SHP77 (cell line): ENCODE results near the gene CUL1.
A peak's percentile ranks its signal among the peaks of the same experiment; 100 is the strongest.
"Not testable (repeated sequence)": the region's sequence is repeated elsewhere in the genome, so short reads cannot be mapped to it uniquely, and the experiment has no call there.

Experiments
- DNase-seq, 2 experiments: peaks; one replicate each; lab custom pipeline; 2025; lab: John Stamatoyannopoulos, UW

CUL1 gene

GRCh38 chr7:148697256-148698006 lies 1.3 kb upstream of the CUL1 start:
- no peak for DNase-seq

- DNase-seq = no peak
Observed at GRCh38 chr7:148698007-148698396, 701 bp upstream of the CUL1 start.

GRCh38 chr7:148699024-148699781 lies 500 bp downstream of the CUL1 start:
- DNase-seq = peak in 1 of 2 experiments; percentile 19

GRCh38 chr7:148699782-148700629 lies 1.3 kb downstream of the CUL1 start:
- no peak for DNase-seq

- no peak for DNase-seq
Observed at GRCh38 chr7:148700661-148701064, 2.0 kb downstream of the CUL1 start.

GRCh38 chr7:148701414-148701813 lies 2.7 kb downstream of the CUL1 start:
- DNase-seq = no peak

GRCh38 chr7:148702876-148703670 lies 4.4 kb downstream of the CUL1 start:
- DNase-seq = no peak

- not testable (repeated sequence) for DNase-seq
Observed at GRCh38 chr7:148703671-148703962, 4.9 kb downstream of the CUL1 start.

GRCh38 chr7:148704189-148704588 lies 5.5 kb downstream of the CUL1 start:
- no peak for DNase-seq

- DNase-seq = no peak
Observed at GRCh38 chr7:148704970-148705369, 6.3 kb downstream of the CUL1 start.

GRCh38 chr7:148706368-148706767 lies 7.7 kb downstream of the CUL1 start:
- no peak for DNase-seq

- DNase-seq = no peak
Observed at GRCh38 chr7:148708026-148708885, 9.6 kb downstream of the CUL1 start.

GRCh38 chr7:148709014-148709413 lies 10.3 kb downstream of the CUL1 start:
- DNase-seq = no peak

GRCh38 chr7:148710426-148710825 lies 11.7 kb downstream of the CUL1 start:
- DNase-seq = not testable (repeated sequence)

- no peak for DNase-seq
Observed at GRCh38 chr7:148711191-148712102, 12.7 kb downstream of the CUL1 start.

GRCh38 chr7:148712678-148713329 lies 14.1 kb downstream of the CUL1 start:
- no peak for DNase-seq

GRCh38 chr7:148714498-148714897 lies 15.8 kb downstream of the CUL1 start:
- DNase-seq = no peak

- DNase-seq = no peak
Observed at GRCh38 chr7:148715027-148715426, 16.3 kb downstream of the CUL1 start.

- DNase-seq = no peak
Observed at GRCh38 chr7:148717266-148717793, 18.6 kb downstream of the CUL1 start.
